ENCODE data around the gene TMEM59L.

GRCh38 chr19:18612051-18612771 lies 459 bp upstream of the TMEM59L start:
- TF ChIP-seq CTCF (IDR thresholded peaks at IDR 0.05; ENCODE audit: low read depth, low read length, missing input control) (no peak), GABPA (IDR thresholded peaks at IDR 0.05 in 1 of 2, conservative IDR thresholded peaks at IDR 0.05 in 1 of 2) (no peak), FOXA1 (IDR thresholded peaks at IDR 0.05) (no peak), MAX (IDR thresholded peaks at IDR 0.05) (no peak)
